ENCODE data around the gene EFNB1. TPM values are rescaled to one million over a fixed set of nuclear protein-coding genes. Genes with fewer than 3 reads are reported as not detected.
A peak's percentile ranks its signal among the peaks of the same experiment; 100 is the strongest.

EFNB1 gene
- total and polyA plus RNA-seq, 8 donors = 2.4 to 13.3 (median 5.5) TPM

DNA sequence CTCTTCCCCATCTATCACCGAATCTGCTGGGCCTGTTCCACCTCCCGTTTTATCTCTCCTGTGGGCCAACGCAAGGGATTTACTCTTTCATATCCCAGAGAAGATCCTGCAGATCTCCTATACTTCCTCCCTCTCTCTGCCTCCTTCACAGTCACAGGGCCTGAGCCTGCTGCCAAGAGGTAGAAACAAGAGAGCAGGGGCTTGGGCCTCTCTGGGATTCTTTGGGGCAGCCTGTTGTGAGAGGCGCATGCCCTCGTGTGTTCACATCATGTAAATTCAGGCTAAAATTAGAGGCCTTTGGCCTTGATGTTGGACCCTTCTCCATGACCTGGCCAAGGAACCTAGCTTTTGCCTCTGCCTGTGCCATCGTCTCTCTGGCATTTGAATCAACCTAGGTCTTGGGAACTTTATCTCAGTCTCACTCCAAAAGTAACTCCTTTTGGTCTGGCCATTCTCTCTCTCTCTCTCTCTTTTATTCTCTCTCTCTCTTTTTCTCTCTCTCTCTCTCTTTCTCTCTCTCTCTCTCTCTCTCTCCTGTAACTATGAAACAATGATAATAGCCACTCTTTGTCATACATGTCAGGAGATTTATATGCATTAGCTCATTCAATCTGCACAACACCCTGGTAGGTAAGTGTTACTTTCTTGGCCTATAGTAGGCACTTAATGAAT, 20.0 kb upstream of the EFNB1 start:
- intact Hi-C loops (cut with DNase I) = no loop called here
- DNase-seq (no peak), FAIRE-seq (no peak), ATAC-seq (peak in 3 of 4 donors; percentile 39 to 69 (median 51))
- Histone ChIP-seq H3K27me3 (peaks cover 0 to 7% (median 3%) of the 10 kb centered on the region in 4 donors), H3K4me1 (no peaks in the 10 kb centered on the region), H3K36me3 (no peaks in the 10 kb centered on the region), H3K9me3 (no peaks in the 10 kb centered on the region), H3K4me3 (no peak overlapping the region), H3K27ac (no peak overlapping the region)
- TF ChIP-seq, protein P1, sequence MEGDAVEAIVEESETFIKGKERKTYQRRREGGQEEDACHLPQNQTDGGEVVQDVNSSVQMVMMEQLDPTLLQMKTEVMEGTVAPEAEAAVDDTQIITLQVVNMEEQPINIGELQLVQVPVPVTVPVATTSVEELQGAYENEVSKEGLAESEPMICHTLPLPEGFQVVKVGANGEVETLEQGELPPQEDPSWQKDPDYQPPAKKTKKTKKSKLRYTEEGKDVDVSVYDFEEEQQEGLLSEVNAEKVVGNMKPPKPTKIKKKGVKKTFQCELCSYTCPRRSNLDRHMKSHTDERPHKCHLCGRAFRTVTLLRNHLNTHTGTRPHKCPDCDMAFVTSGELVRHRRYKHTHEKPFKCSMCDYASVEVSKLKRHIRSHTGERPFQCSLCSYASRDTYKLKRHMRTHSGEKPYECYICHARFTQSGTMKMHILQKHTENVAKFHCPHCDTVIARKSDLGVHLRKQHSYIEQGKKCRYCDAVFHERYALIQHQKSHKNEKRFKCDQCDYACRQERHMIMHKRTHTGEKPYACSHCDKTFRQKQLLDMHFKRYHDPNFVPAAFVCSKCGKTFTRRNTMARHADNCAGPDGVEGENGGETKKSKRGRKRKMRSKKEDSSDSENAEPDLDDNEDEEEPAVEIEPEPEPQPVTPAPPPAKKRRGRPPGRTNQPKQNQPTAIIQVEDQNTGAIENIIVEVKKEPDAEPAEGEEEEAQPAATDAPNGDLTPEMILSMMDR (IDR thresholded peaks at IDR 0.05) = no peak
- whole genome bisulfite sequencing, 2 donors = 54 to 75% methylated on average over 6 of the region's 6 CpGs

DNA sequence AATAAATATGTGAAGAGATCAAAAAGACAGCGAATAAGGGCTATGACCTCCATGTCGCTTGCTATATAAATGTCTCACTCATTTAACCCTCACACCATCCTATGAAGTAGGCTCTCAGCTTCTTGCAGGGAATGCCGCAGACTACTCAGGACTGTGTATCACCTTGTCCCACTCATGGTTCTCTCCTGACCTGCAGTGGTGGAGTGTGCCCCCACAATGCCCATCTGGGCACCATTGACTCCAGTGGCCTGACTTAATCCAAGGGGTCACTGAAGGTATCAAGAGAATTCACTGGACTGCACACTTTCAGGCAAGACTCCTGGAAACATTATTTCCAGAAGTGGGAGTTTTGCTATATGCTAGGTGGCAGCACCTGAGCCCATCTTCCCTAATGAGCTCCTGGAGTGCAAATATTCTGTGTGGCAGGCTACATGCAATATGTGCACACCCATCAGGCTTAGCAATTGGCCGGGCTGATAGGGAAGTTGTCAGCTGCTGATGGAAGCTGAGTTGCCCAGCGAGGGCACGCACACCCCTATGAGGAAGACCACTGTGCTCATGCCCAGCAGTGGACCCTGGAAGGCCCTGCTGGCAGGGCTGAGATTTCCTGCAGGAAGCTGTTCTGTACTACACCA, 8.2 kb upstream of the EFNB1 start:
- FAIRE-seq (no peak), DNase-seq (no peak), ATAC-seq (no peak)
- Histone ChIP-seq H3K36me3 (no peaks in the 10 kb centered on the region), H3K27me3 (peaks cover 0 to 11% (median 0%) of the 10 kb centered on the region in 4 donors), H3K27ac (no peak overlapping the region), H3K9me3 (no peaks in the 10 kb centered on the region), H3K4me3 (no peak overlapping the region), H3K4me1 (no peaks in the 10 kb centered on the region)
- TF ChIP-seq, protein P1 (IDR thresholded peaks at IDR 0.05) = no peak
- 58% methylated on average over 6 of the region's 6 CpGs for WGBS, 2 donors
- intact Hi-C loops (cut with DNase I) = loop anchor here in 2 of 3 donors (5.0 to 10.0 kb wide), 3 partner anchors 394 to 564 kb away; no protein-coding TSS in a partner anchor

DNA sequence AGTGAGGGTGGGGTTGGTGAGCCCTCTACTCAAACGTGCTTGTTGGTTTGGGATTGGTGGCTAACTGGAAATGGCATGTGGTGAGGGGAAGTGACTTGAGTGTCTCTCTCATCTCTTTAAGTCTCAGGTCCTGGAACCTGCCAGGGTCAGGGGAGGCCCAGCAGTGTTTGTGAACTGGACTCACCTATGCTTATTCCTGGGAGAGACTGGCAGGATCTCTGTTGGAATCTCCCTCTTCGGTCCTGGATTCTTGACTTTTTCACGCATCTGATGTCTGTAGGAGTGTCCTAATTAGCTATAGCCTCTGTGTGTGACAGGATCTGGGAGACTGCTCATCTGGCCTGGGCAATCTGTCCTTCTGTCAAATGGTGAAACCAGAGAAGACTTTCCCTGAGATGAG, 7.2 kb upstream of the EFNB1 start:
- WGBS, 2 donors = 61 to 63% methylated on average over 3 of the region's 3 CpGs
- Histone ChIP-seq H3K4me3 (no peak overlapping the region), H3K36me3 (no peaks in the 10 kb centered on the region), H3K27me3 (peaks cover 0 to 11% (median 0%) of the 10 kb centered on the region in 4 donors), H3K9me3 (no peaks in the 10 kb centered on the region), H3K4me1 (no peaks in the 10 kb centered on the region), H3K27ac (no peak overlapping the region)
- TF ChIP-seq, protein P1 (IDR thresholded peaks at IDR 0.05) = no peak
- DNase-seq (no peak), FAIRE-seq (no peak), ATAC-seq (no peak)
- intact Hi-C loops (cut with DNase I) = loop anchor here in 2 of 3 donors (5.0 to 10.0 kb wide), 3 partner anchors 393 to 563 kb away; no protein-coding TSS in a partner anchor

DNA sequence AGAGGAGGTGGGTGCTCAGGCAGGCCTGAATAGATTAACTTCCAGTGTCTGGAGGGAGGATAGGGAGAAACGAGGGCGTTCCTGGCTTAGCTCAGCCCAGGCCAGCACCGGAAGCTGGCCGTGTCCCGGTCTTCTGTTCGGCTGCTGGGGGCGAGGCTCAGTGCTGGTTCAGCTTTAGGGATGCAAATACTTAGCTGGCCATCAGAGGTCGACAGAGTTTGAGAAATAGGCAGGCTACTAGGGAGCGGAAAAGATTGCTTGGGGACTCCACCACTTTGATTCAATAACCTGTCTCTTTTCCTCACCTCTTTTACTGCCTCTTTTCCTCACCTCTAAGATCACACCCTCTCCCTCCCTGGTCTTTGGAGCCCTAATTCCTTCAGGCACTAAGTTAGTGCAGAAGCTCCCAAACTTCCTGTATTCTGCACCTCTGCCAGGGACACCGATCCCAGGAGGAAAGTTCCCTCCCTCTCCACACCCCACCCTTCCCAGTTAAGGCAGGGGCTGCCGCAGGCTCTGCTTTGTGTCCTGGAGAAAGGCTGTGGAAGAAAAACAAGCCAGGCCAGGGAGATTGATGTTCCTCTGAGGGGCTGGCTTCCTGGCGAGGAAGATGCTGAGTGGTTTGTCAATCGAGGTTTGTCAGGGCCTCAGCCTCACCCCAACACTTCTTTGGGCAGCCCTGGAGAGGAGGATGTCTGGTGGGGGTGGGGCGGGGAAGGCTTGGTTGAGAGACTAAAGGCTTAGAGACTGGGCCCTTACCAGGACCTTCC, 6.0 kb upstream of the EFNB1 start:
- intact Hi-C loops (cut with DNase I) = loop anchor here in 2 of 3 donors (5.0 to 10.0 kb wide), 3 partner anchors 392 to 562 kb away; no protein-coding TSS in a partner anchor
- Histone ChIP-seq H3K9me3 (no peaks in the 10 kb centered on the region), H3K27me3 (peaks cover 0 to 9% (median 0%) of the 10 kb centered on the region in 4 donors), H3K4me1 (no peaks in the 10 kb centered on the region), H3K4me3 (no peak overlapping the region), H3K36me3 (no peaks in the 10 kb centered on the region), H3K27ac (no peak overlapping the region)
- ATAC-seq (peak; percentile 61 to 93 (median 86)), DNase-seq (peak in 1 of 6 donors; percentile 42), FAIRE-seq (no peak)
- TF ChIP-seq, protein P1 (IDR thresholded peaks at IDR 0.05) = peak in 3 of 4 donors; percentile 30 to 44 (median 39)
- 17 to 19% methylated on average over 14 of the region's 14 CpGs for WGBS, 2 donors
